NCI-H2107 treated with DMSO at 0.1 percent for 48 hours (cell line): Measurements from ENCODE around the gene OR6C1.
"Not testable (repeated sequence)": the region's sequence is repeated elsewhere in the genome, so short reads cannot be mapped to it uniquely, and the experiment has no call there.

Experiments used
- DNase-seq: peaks from one replicate; lab custom pipeline; 2025; ENCODE audit not compliant: unreplicated experiment; lab: John Stamatoyannopoulos, UW

Gene OR6C1

DNA sequence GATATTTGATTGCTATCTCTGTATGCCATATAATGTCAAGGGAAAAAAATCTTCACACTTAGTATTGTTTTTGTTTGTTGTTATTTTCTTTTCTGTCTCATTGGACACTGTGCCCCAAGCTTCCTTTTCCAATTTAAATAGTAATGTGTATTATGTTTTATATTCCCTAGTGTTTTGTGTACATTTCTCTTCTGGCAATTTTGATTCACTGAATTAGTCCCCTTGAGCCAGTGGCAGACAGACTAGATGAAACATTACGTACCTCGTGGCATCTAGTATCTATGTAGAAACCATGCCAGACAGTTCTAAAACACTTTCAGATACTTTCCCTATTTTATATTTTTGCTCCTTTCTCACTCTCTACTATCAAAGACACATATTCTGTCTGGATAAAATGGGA is at the start of gene OR6C1:
TSS of gene OR6C1 (plus strand) at position 301 of the 400 bp plus-strand sequence. CDS start 6,257 bp downstream, outside the sequence.
- no peak for DNase-seq

DNA sequence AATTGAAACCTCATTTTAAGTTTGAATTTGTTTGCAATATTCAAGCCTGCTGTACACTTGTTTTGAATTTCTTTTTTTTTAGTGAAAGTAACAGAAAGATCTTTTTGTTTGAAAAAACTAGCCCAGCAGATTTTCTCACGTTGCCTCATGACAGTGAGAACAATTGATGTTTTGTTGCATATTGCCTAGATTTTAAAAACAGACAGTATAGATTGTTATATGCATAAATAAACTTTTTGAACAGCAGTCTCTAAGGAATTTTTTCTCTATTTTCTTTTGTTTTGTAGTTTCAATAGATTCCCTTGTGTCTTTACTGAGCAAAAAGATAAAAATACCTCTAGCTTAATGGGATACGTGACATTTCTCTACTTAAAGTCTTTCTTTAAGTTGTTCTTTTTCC is 33.2 kb upstream of the OR6C1 start:
- DNase-seq, result no peak

DNA sequence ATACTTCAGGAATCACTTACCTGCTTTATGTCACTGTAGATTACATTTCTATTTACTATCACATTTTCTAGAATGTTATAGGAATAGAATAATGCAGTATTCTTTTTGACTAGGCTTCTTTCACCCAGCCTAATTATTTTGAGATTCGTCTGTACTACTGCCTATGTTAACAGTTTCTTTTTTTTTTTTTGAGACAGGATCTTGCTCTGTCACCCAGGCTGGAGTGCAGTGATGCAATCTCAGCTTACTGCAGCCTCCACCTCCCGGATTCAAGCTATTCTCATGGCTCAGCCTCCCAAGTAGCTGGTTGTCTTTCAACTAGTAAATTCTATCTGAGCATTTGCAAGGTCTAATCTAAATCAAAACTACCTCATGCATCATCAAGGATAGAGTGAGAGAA is 24.1 kb upstream of the OR6C1 start:
- no peak for DNase-seq

DNA sequence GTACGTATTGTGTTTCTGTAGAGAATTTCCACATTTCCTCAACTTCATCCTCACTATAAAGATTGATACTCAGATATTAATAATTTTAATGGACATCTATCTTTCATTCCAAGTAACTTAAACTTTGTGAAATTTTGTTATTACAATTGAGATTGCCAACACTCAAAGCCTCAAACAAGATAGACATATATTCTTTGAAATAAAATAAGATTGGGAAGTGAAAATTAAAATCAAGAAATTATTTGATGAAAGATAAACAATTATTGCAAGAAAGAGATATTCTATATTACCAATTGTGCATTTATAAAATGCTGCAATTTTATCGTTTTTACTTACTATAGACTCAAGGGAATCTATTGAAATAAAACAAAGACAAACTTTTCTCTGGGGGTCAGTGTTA is 17.7 kb upstream of the OR6C1 start, which contains the start of gene OR6C6:
TSS of gene OR6C6 (minus strand) at position 101 of the 400 bp plus-strand sequence. CDS start 1,337 bp downstream, outside the sequence.
- DNase-seq, result no peak

DNA sequence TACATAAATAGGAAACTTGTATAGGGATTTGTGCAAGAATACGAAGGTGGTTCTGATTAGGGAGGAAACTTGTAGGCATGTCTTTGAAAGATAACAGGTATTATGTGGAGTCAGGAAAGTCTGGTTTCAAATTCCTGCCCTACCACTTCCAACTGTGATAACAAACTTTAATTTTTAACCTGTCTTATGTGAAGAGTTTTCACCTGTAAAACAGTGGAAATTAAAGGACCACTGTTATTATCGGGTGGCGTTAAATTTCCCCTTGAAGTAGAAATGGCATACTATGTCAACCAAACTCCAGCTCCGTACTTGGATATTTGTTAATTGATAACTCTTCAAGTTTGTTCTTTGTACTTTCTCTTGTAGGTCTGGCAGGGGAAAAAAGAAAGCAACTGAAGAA is 6.1 kb downstream of the OR6C1 start:
- no peak for DNase-seq

DNA sequence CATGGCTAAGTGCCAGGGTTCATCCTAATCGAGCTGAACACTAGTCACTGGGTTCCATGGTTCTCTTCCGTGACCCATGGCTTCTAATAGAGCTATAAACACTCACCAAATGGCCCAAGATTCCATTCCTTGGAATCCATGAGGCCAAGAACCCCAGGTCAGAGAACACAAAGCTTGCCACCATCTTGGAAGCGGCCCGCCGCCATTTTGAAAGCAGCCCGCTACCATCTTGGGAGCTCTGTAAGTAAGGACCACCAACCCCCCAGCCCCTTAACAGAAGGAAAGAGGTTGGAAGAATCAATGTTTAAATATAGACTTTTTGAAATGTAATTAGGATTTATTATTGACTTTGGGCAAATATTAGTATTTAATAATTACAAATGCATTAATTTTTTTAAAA is 11.7 kb downstream of the OR6C1 start:
- not testable (repeated sequence) for DNase-seq

DNA sequence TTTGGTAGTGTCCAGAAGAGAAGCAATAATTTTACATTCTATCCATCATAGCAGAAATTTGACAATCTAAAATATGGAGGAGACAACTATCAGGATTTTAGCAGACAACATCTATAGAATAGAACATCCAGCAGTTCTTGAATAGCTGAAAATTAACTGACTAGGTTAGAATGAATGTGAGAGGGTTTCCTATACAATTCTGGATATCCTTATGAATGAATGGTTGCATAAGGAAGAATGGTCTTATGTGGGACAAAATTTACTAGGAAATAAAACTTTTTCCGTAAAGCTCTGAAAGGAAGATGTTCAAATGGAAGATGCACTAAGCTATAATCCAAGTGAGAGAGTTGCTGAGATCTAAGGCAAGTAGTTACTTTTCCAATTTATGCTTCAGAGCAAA is 16.3 kb downstream of the OR6C1 start, which contains the start of gene OR6C3:
TSS of gene OR6C3 (plus strand) at position 301 of the 400 bp plus-strand sequence. CDS start 955 bp downstream, outside the sequence.
- no peak for DNase-seq

DNA sequence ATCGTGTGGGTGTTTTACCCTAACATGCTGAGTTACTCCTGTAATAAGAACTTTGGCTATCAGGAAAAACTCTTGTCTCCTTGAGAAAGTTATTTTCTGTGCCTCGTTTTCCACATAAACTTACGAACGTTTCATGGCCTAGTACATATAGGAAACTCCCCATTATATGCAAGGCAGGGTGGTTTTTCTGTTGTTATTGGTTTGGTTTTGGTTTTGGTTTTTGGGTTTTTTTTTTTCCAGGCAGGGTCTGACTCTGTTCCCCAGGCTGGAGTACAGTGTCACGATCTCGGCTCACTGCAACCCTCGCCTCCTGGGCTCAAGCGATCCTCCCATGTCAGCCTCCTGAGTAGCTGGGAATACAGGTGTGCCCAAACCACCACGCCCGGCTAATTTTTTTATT is 21.9 kb downstream of the OR6C1 start:
- no peak for DNase-seq

DNA sequence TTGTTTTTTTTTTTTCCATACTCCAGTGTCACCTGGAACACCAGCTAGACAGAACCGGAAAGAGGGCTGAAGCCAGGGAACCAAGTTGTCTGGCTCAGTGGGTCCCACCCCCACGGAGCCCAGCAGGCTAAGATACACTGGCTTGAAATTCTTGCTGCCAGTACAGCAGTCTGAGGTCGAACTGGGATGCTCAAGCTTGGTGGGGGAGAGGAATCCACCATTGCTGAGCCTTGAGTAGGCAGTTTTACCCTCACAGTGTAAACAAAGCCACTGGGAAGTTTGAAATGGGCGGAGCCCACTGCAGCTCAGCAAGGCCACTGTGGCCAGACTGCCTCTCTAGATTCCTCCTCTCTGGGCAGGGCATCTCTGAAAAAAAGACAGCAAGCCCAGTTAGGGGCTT is 41.2 kb downstream of the OR6C1 start:
- DNase-seq, result not testable (repeated sequence)

DNA sequence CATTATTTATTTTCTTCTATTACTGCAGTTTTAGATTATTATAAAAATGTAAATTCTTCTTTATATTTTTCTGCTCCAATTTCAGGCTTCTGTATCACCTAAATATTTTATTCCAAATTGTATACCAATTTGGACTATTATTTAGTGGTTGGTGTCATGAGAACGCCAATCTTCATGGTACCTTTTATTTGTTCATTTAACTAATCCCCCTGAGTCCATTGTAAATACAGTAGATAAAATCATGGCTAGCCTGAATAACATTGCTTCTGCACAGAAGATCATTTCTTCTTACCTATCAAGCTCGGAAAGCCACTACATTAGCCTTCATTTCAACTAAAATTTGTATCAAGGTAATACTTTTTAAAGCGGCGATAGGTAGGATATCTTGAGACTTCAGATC is 48.5 kb downstream of the OR6C1 start, which contains the start of gene OR6C75:
TSS of gene OR6C75 (plus strand) at position 301 of the 400 bp plus-strand sequence. CDS start 2,136 bp downstream, outside the sequence.
- no peak for DNase-seq

DNA sequence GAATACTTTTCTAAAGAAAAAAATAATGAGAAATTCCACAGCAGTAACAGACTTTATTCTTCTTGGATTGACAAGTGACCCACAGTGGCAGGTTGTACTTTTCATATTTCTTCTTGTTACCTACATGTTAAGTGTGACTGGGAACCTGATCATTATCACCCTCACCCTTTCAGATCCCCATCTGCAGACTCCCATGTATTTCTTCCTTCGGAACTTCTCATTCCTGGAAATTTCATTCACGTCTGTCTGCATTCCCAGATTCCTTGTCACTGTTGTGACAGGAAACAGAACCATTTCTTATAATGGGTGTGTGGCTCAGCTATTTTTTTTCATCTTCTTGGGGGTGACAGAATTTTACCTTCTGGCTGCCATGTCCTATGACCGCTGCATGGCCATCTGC is 50.9 kb downstream of the OR6C1 start:
- no peak for DNase-seq
